SIG-M5 treated with dmso at 0.1 percent for 504 hours (cell line): ENCODE data around the gene SPRED1.
"Not testable (repeated sequence)": the region's sequence is repeated elsewhere in the genome, so short reads cannot be mapped to it uniquely, and the experiment has no call there.

Source experiments
- DNase-seq: peaks from one replicate; lab custom pipeline; 2025; ENCODE audit not compliant: unreplicated experiment; lab: John Stamatoyannopoulos, UW

SPRED1 gene

GRCh38 chr15:38277281-38277680 lies 24.6 kb downstream of the SPRED1 start:
- DNase-seq = not testable (repeated sequence)

- no peak for DNase-seq
Measured at GRCh38 chr15:38281031-38281430, 28.4 kb downstream of the SPRED1 start.

GRCh38 chr15:38283010-38283409 lies 30.4 kb downstream of the SPRED1 start:
- DNase-seq = no peak

DNA sequence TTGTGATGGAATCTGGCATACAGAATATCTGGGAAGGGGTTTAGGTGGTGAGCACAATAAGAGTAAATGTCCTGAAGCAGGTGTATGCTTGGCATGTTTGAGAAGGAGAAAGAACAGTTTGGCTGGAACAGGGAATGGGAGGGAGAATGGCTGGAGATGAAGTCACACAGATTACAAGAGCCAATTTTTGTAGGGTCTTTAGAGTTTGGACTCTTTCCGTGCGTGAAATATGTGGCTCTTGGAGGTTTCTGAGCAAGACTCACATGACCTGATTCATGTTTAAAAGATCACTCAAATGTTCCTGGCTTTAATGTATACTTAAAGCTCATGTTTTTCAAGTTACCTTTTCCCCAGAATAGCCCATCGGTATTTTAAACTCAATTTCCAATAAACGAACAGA lies 32.8 kb downstream of the SPRED1 start:
- no peak for DNase-seq

- DNase-seq = no peak
Measured at GRCh38 chr15:38294126-38294525, 41.5 kb downstream of the SPRED1 start.

GRCh38 chr15:38297623-38298388 lies 45.2 kb downstream of the SPRED1 start:
- DNase-seq = no peak

- DNase-seq = no peak
Measured at GRCh38 chr15:38299216-38299615, 46.6 kb downstream of the SPRED1 start.

GRCh38 chr15:38300395-38300794 lies 47.8 kb downstream of the SPRED1 start:
- DNase-seq = peak; percentile 2

GRCh38 chr15:38304481-38304880 lies 51.8 kb downstream of the SPRED1 start:
- no peak for DNase-seq

DNA sequence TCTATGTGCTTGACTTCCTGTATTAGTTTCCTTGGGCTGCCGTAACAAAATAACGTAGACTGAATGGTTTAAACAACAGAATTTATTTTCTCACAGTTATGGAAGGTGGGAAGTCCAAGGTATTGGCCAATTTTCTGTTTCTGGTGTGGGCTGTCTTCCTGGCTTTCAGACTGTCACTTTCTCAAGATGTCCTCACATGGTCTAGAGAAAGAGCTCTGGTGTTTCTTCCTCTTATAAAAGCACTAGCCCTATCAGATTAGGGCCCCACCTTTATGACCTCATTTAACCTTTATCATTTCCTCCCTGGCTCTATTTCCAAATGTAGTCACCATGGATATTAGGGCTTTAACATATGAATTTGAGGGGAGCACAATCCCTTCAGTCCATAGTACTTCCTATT lies 54.6 kb downstream of the SPRED1 start:
- DNase-seq = no peak

- DNase-seq = no peak
Measured at GRCh38 chr15:38307861-38308641, 55.4 kb downstream of the SPRED1 start.

DNA sequence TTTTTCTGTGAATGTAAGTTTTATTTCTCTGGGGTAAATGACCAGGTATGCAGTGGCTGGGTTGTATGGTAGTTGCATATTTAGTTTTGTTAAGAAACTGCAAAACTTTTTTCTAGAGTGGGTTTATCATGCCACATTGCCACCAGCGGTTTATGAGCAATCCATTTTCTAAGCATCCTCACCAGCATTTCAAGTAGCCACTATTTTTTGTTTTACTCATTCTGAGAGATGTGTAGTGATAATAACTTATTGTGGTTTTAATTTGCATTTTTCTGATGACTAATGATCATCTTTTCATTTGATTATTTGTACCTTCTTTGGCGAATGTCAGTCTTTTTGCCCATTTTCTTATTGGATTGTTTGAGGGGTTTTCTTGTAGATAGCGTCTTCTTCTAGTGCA lies 56.2 kb downstream of the SPRED1 start:
- DNase-seq = no peak

DNA sequence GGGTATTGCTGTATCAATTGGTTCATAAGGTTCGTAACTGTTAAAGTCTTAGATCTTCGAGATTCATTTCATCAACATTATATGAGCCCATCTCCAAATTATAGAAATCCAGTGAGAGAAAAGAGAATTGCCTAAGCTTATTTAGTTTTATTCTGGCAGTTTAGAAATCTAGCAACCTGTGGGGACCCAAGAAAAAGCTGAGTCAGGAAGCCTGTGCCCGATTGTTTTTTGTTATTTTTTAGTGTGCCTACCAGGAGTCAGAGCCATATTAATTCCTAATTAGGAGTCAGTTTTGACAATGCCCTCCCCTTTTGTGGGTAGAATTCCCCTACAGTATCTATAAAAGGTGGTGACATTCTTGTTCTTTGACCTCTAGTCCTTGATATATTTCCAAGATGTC lies 59.6 kb downstream of the SPRED1 start:
- DNase-seq = no peak

- DNase-seq = no peak
Measured at GRCh38 chr15:38316311-38316710, 63.7 kb downstream of the SPRED1 start.

GRCh38 chr15:38320181-38320580 lies 67.5 kb downstream of the SPRED1 start:
- no peak for DNase-seq

GRCh38 chr15:38320866-38321265 lies 68.2 kb downstream of the SPRED1 start:
- no peak for DNase-seq

- DNase-seq = no peak
Measured at GRCh38 chr15:38323895-38324294, 71.3 kb downstream of the SPRED1 start.

DNA sequence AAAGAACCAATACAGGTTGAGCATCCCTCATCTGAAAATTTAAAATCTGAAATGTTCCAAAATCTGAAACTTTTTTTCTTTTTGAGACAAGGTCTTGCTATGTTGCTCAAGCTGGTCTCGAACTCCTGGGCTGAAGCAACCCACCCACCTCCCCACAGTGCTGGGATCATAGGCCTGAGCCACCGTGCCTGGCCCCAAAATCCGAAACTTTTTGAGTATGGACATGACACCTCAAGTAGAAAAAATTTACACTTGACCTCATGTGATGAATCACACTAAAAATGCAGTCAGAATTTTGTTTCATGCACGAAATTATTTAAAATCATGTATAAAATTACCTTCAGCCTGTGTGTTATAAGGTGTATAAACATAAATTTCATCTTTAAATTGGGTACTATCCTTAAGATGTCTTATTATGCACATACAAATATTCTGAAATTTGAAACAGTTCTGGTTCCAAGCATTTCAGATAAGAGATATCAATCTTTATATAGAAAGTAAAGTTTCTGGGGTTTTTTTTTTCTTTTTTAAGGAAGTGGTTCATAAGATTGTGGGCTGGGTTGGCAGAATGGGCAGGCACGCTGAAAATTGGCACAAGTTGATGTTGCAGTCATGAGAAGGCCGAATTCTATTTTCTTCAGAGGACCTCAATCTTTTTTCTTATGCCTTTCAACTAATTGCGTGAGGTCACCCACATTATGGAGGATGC lies 72.5 kb downstream of the SPRED1 start:
- no peak for DNase-seq

- no peak for DNase-seq
Measured at GRCh38 chr15:38325648-38325990, 73.0 kb downstream of the SPRED1 start.

DNA sequence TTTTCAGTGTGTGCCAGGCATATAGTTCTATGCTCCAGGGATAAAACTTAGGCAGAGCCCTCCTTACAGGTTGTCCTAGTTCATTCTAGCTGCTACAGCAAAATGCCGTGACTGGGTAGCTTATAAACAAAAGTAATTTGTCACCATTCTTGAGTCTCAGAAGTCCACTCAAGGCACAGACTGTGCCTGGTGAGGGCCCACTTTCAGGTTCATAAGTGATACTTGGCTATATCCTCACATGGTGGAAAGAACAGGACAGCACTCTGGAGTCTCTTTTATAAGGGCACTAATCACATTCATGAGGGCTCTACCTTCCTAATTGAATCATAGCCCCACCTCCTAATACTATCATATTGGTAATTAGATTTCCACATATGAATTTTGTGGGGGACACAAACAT lies 80.1 kb downstream of the SPRED1 start:
- no peak for DNase-seq

- no peak for DNase-seq
Measured at GRCh38 chr15:38335116-38335515, 82.5 kb downstream of the SPRED1 start.

GRCh38 chr15:38344351-38344750 lies 91.7 kb downstream of the SPRED1 start:
- no peak for DNase-seq
